ENCODE data around the gene IQGAP3.

Gene IQGAP3

DNA sequence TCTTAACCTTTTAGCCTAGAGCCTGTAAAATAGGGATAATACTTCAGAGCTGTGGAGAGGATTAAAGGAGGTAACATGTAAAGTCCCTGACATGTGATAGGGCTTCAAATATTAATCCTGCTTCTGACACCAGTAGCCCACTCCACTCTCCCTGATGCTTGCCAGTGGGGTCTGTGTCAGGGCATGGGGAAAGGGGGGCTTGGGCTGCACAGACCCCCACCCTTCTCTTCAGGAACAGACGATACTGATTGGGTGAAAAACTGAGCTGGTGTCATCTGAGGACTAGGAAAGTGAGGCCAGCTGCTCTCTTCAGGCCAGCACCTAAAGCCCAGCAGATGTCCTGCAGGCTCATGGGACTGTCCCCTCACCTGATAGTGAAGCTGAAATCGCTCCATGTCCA, 44.8 kb downstream of the IQGAP3 start:
- TF ChIP-seq, protein P1, sequence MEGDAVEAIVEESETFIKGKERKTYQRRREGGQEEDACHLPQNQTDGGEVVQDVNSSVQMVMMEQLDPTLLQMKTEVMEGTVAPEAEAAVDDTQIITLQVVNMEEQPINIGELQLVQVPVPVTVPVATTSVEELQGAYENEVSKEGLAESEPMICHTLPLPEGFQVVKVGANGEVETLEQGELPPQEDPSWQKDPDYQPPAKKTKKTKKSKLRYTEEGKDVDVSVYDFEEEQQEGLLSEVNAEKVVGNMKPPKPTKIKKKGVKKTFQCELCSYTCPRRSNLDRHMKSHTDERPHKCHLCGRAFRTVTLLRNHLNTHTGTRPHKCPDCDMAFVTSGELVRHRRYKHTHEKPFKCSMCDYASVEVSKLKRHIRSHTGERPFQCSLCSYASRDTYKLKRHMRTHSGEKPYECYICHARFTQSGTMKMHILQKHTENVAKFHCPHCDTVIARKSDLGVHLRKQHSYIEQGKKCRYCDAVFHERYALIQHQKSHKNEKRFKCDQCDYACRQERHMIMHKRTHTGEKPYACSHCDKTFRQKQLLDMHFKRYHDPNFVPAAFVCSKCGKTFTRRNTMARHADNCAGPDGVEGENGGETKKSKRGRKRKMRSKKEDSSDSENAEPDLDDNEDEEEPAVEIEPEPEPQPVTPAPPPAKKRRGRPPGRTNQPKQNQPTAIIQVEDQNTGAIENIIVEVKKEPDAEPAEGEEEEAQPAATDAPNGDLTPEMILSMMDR (IDR thresholded peaks at IDR 0.05; ENCODE audit: insufficient read depth, low read depth, low read length, missing control alignments) = no peak

DNA sequence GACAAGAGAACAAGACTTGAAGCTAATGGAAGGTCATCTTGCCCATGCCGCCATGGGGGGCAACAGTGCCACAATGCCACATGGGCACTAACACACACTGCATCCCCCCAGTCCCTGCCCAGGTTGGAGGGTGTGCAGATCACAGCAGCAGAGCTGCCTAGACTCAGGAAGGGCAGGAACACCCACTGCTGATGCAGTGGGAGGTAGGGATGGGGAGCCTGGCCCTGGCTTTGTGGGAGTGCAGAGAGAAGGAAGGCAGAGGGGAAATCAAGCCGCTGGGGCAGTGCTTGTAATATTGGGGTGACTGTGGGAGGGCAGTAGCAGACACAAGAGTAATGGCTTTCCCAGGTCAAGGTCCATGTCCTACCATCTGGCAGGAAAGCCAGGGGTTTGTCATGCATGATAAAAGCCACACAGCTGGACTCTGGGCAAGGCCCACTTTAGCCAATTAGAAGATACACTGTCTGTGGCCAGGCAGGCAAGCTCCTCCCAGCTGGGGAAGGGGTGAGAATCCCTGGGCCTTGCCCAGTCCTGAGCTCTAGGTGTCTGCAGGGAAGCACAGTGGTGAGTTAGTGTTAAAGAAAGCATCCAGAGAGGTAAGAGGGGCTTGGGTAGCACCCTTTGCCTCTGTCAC, 46.4 kb downstream of the IQGAP3 start:
- H3K4me3 ChIP-seq (ENCODE audit: low read length) = no peak overlapping the region
- DNase-seq (ENCODE audit: low read depth) = no peak
- TF ChIP-seq, protein P1 (IDR thresholded peaks at IDR 0.05; ENCODE audit: insufficient read depth, low read depth, low read length, missing control alignments) = no peak

More for the DNA sequence above, 44.8 kb downstream of the IQGAP3 start:
- no peak overlapping the region for H3K4me3 ChIP-seq (ENCODE audit: low read length)
- DNase-seq (ENCODE audit: low read depth) = no peak

GRCh38 chr1:156525071-156525501, 47.3 kb downstream of the IQGAP3 start:
- TF ChIP-seq, protein P1 (IDR thresholded peaks at IDR 0.05; ENCODE audit: insufficient read depth, low read depth, low read length, missing control alignments) = no peak
- H3K4me3 ChIP-seq (ENCODE audit: low read length) = no peak overlapping the region
- DNase-seq (ENCODE audit: low read depth) = no peak

- no peak for DNase-seq (ENCODE audit: low read depth)
- H3K4me3 ChIP-seq (ENCODE audit: low read length) = no peak overlapping the region
Measured at GRCh38 chr1:156524481-156524869, 47.9 kb downstream of the IQGAP3 start.

GRCh38 chr1:156523801-156524480, 48.4 kb downstream of the IQGAP3 start:
- DNase-seq (ENCODE audit: low read depth) = no peak
- TF ChIP-seq, protein P1 (IDR thresholded peaks at IDR 0.05; ENCODE audit: insufficient read depth, low read depth, low read length, missing control alignments) = no peak
- H3K4me3 ChIP-seq (ENCODE audit: low read length) = no peak overlapping the region

More at GRCh38 chr1:156524481-156524869, 47.9 kb downstream of the IQGAP3 start:
- TF ChIP-seq, protein P1 (IDR thresholded peaks at IDR 0.05; ENCODE audit: insufficient read depth, low read depth, low read length, missing control alignments) = no peak

GRCh38 chr1:156522443-156522970, 49.9 kb downstream of the IQGAP3 start:
- DNase-seq (ENCODE audit: low read depth) = no peak
- H3K4me3 ChIP-seq (ENCODE audit: low read length) = no peak overlapping the region
- TF ChIP-seq, protein P1 (IDR thresholded peaks at IDR 0.05; ENCODE audit: insufficient read depth, low read depth, low read length, missing control alignments) = no peak
